ENCODE data around the gene ARX.
A peak's percentile ranks its signal among the peaks of the same experiment; 100 is the strongest.

Gene ARX

DNA sequence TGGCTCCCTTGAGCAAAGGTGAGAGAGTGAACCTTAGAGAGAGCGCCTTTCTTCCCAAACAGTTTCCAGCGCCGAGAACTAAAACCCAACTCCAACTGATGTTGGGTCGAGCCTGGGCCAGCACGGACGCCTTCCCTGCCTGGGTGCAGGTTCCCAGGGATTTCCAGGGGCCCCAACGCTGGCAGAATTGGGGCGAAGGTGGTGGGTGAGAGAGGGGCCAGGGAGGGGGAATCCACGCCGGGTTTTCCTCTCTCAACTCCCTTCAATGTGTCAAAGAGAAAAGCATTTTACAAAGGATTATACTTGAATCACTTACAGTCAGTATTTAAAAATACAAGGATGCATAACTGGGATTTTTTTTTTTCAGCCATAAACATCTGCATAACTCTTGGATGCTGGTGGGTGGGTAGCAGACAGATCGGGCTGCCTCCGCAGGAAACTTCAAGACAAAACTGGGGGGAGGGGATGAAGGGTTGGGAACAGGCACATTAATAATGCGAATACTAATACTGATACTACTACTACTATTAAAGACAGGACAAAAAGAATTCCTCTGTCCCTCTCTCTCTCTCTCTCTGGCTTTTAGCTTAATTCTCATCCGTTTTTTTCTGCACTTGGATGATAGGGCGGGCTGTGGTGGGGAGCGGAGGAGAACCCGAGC, 1.3 kb upstream of the ARX start:
- Histone ChIP-seq H4K20me1 (ENCODE audit: insufficient read depth) (no peaks in the 10 kb centered on the region), H3K27me3 (ENCODE audit: insufficient read depth, low read depth) (no peaks in the 10 kb centered on the region), H3K79me2 (ENCODE audit: insufficient read depth, low read depth) (no peaks in the 10 kb centered on the region), H3K9ac (no peak overlapping the region), H3K27ac (no peak overlapping the region), H2AFZ (ENCODE audit: low read depth) (no peak overlapping the region), H3K36me3 (ENCODE audit: insufficient read depth) (no peaks in the 10 kb centered on the region), H3K4me1 (ENCODE audit: low read depth, poor library complexity, severe bottlenecking) (no peaks in the 10 kb centered on the region), H3K4me3 (IDR thresholded peaks at IDR 0.05; ENCODE audit: insufficient read depth, low read depth, low read length) (no peak overlapping the region), H3K4me2 (no peak overlapping the region)
- TF ChIP-seq, protein P1, sequence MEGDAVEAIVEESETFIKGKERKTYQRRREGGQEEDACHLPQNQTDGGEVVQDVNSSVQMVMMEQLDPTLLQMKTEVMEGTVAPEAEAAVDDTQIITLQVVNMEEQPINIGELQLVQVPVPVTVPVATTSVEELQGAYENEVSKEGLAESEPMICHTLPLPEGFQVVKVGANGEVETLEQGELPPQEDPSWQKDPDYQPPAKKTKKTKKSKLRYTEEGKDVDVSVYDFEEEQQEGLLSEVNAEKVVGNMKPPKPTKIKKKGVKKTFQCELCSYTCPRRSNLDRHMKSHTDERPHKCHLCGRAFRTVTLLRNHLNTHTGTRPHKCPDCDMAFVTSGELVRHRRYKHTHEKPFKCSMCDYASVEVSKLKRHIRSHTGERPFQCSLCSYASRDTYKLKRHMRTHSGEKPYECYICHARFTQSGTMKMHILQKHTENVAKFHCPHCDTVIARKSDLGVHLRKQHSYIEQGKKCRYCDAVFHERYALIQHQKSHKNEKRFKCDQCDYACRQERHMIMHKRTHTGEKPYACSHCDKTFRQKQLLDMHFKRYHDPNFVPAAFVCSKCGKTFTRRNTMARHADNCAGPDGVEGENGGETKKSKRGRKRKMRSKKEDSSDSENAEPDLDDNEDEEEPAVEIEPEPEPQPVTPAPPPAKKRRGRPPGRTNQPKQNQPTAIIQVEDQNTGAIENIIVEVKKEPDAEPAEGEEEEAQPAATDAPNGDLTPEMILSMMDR (conservative IDR thresholded peaks at IDR 0.05; ENCODE audit: low read depth, low read length) = no peak

DNA sequence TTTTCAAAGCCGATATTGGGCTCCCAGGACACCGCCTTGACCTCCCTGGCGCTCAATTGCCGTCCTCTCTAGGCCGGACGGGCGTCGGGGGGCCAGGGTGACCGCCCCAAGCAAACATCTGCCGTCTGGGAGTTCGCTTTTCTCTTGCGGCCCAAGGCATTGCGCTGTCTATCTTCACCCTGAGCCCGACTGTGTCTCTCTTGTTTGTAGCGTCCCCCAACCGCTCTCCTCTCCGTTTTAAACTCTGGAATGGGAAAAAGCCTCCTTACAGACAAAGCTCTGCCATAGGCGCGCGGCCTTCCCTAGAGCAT, 551 bp upstream of the ARX start:
- Histone ChIP-seq H3K27me3 (ENCODE audit: insufficient read depth, low read depth) (no peaks in the 10 kb centered on the region), H3K4me2 (no peak overlapping the region), H4K20me1 (ENCODE audit: insufficient read depth) (no peaks in the 10 kb centered on the region), H3K79me2 (ENCODE audit: insufficient read depth, low read depth) (no peaks in the 10 kb centered on the region), H3K27ac (no peak overlapping the region), H3K36me3 (ENCODE audit: insufficient read depth) (no peaks in the 10 kb centered on the region), H3K4me1 (ENCODE audit: low read depth, poor library complexity, severe bottlenecking) (no peaks in the 10 kb centered on the region), H3K4me3 (IDR thresholded peaks at IDR 0.05; ENCODE audit: insufficient read depth, low read depth, low read length) (no peak overlapping the region), H2AFZ (ENCODE audit: low read depth) (no peak overlapping the region), H3K9ac (no peak overlapping the region)
- TF ChIP-seq, protein P1 (conservative IDR thresholded peaks at IDR 0.05; ENCODE audit: low read depth, low read length) = no peak

- H2AFZ ChIP-seq (ENCODE audit: low read depth) = no peak overlapping the region
- H3K4me2 ChIP-seq = 0 out of 2 replicates have a peak overlapping the region, but pooled peaks have one; percentile 29
- H3K79me2 ChIP-seq (ENCODE audit: insufficient read depth, low read depth) = no peaks in the 10 kb centered on the region
- no peaks in the 10 kb centered on the region for H3K27me3 ChIP-seq (ENCODE audit: insufficient read depth, low read depth)
- no peak overlapping the region for H3K9ac ChIP-seq
- no peaks in the 10 kb centered on the region for H3K4me1 ChIP-seq (ENCODE audit: low read depth, poor library complexity, severe bottlenecking)
- no peaks in the 10 kb centered on the region for H3K36me3 ChIP-seq (ENCODE audit: insufficient read depth)
- H3K27ac ChIP-seq = no peak overlapping the region
- H4K20me1 ChIP-seq (ENCODE audit: insufficient read depth) = no peaks in the 10 kb centered on the region
- no peak overlapping the region for H3K4me3 ChIP-seq (IDR thresholded peaks at IDR 0.05; ENCODE audit: insufficient read depth, low read depth, low read length)
- TF ChIP-seq, protein P1 (conservative IDR thresholded peaks at IDR 0.05; ENCODE audit: low read depth, low read length) = no peak
Observed at GRCh38 chrX:25014366-25014838, 1.4 kb downstream of the ARX start.

GRCh38 chrX:25013632-25014365, 2.0 kb downstream of the ARX start:
- Histone ChIP-seq H4K20me1 (ENCODE audit: insufficient read depth) (no peaks in the 10 kb centered on the region), H3K4me3 (IDR thresholded peaks at IDR 0.05; ENCODE audit: insufficient read depth, low read depth, low read length) (no peak overlapping the region), H3K9ac (no peak overlapping the region), H3K4me2 (0 out of 2 replicates have a peak overlapping the region, but pooled peaks have one; percentile 29), H3K79me2 (ENCODE audit: insufficient read depth, low read depth) (no peaks in the 10 kb centered on the region), H3K4me1 (ENCODE audit: low read depth, poor library complexity, severe bottlenecking) (no peaks in the 10 kb centered on the region), H3K36me3 (ENCODE audit: insufficient read depth) (no peaks in the 10 kb centered on the region), H3K27me3 (ENCODE audit: insufficient read depth, low read depth) (no peaks in the 10 kb centered on the region), H3K27ac (no peak overlapping the region), H2AFZ (ENCODE audit: low read depth) (no peak overlapping the region)
- TF ChIP-seq, protein P1 (conservative IDR thresholded peaks at IDR 0.05; ENCODE audit: low read depth, low read length) = no peak

All from KMS-11 (cell line).